ENCODE measurements around the gene FIGNL1.

Gene FIGNL1

DNA sequence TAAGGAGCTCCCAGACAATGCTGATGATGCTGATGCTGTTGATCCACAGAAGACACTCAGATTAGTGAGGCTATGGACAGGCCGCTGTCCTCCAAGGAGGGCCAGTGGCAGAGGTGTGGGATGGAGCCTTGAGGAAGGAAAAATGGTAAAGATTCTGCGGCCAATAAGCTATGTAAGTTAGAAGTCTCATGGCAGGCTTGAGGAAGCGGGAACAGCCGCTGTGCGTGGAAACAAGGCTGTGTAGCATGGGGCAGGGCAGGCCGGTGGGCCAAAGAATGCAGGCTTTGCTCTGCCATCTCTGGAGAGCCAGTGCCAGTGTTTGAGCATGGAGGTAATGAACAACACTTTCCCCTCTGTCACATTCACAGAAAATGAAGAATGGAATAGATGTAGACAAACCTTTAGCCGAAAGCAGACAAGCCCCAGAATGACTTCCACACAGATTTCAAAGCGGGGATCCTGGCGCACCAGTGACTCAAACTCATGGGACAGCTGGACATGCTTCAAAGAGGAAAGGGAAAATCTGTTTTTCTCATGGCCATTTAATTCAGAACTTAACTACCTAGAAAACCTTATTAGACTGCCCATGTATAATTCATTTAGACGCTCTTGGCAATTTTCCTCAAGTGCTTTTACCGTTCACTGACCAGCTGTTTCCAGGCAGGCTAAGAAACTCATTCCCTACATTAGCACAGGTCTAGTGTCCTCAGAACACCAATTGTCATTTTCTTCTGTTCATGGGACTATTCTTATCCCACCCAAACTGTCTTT lies 16.9 kb upstream of the FIGNL1 start:
- no peaks in the 10 kb centered on the region for H3K9me3 ChIP-seq (ENCODE audit: low read length)
- no peaks in the 10 kb centered on the region for H4K20me1 ChIP-seq (ENCODE audit: insufficient read depth, low read length)
- H3K4me1 ChIP-seq (ENCODE audit: insufficient read depth, low read length, severe bottlenecking) = peaks cover 10% of the 10 kb centered on the region
- 0 out of 2 replicates have a peak, but pooled peaks cover 3% of the 10 kb centered on the region for H3K27me3 ChIP-seq (ENCODE audit: insufficient read depth, low read length)
- no peak overlapping the region for H3K27ac ChIP-seq (ENCODE audit: low read depth, low read length, poor library complexity, severe bottlenecking)
- H3K9me2 ChIP-seq (ENCODE audit: low read depth, low read length) = no peaks in the 10 kb centered on the region
- H3K9ac ChIP-seq (ENCODE audit: low read length) = no peak overlapping the region
- no peaks in the 10 kb centered on the region for H3F3A ChIP-seq (ENCODE audit: insufficient read depth, low read length)
- H2AFZ ChIP-seq (ENCODE audit: low read length) = no peak overlapping the region
- H3K36me3 ChIP-seq (ENCODE audit: insufficient read depth, low read length) = no peaks in the 10 kb centered on the region
- TF ChIP-seq, protein P1, sequence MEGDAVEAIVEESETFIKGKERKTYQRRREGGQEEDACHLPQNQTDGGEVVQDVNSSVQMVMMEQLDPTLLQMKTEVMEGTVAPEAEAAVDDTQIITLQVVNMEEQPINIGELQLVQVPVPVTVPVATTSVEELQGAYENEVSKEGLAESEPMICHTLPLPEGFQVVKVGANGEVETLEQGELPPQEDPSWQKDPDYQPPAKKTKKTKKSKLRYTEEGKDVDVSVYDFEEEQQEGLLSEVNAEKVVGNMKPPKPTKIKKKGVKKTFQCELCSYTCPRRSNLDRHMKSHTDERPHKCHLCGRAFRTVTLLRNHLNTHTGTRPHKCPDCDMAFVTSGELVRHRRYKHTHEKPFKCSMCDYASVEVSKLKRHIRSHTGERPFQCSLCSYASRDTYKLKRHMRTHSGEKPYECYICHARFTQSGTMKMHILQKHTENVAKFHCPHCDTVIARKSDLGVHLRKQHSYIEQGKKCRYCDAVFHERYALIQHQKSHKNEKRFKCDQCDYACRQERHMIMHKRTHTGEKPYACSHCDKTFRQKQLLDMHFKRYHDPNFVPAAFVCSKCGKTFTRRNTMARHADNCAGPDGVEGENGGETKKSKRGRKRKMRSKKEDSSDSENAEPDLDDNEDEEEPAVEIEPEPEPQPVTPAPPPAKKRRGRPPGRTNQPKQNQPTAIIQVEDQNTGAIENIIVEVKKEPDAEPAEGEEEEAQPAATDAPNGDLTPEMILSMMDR (IDR thresholded peaks at IDR 0.05; ENCODE audit: low read length) = 0 out of 2 replicates have a peak, but pooled peaks have one; percentile 2
- no peak for TF ChIP-seq EZH2 (IDR thresholded peaks at IDR 0.05; ENCODE audit: borderline replicate concordance, low read length)
- no peaks in the 10 kb centered on the region for H3K79me2 ChIP-seq (ENCODE audit: insufficient read depth, low read length)
- no peak overlapping the region for H3K4me3 ChIP-seq (ENCODE audit: low read depth, low read length, poor library complexity, severe bottlenecking)
- no peak overlapping the region for H3K4me2 ChIP-seq (ENCODE audit: low read length)

GRCh38 chr7:50463035-50463434 lies 12.9 kb upstream of the FIGNL1 start:
- H3K9me3 ChIP-seq (ENCODE audit: low read length) = no peaks in the 10 kb centered on the region
- H3K79me2 ChIP-seq (ENCODE audit: insufficient read depth, low read length) = no peaks in the 10 kb centered on the region
- no peaks in the 10 kb centered on the region for H3F3A ChIP-seq (ENCODE audit: insufficient read depth, low read length)
- no peak overlapping the region for H3K9ac ChIP-seq (ENCODE audit: low read length)
- H3K36me3 ChIP-seq (ENCODE audit: insufficient read depth, low read length) = no peaks in the 10 kb centered on the region
- peaks cover 6% of the 10 kb centered on the region for H3K4me1 ChIP-seq (ENCODE audit: insufficient read depth, low read length, severe bottlenecking)
- no peaks in the 10 kb centered on the region for H4K20me1 ChIP-seq (ENCODE audit: insufficient read depth, low read length)
- H3K27ac ChIP-seq (ENCODE audit: low read depth, low read length, poor library complexity, severe bottlenecking) = no peak overlapping the region
- H2AFZ ChIP-seq (ENCODE audit: low read length) = no peak overlapping the region
- no peak overlapping the region for H3K4me3 ChIP-seq (ENCODE audit: low read depth, low read length, poor library complexity, severe bottlenecking)
- H3K4me2 ChIP-seq (ENCODE audit: low read length) = no peak overlapping the region
- H3K27me3 ChIP-seq (ENCODE audit: insufficient read depth, low read length) = no peaks in the 10 kb centered on the region
- no peaks in the 10 kb centered on the region for H3K9me2 ChIP-seq (ENCODE audit: low read depth, low read length)
- TF ChIP-seq EZH2 (IDR thresholded peaks at IDR 0.05; ENCODE audit: borderline replicate concordance, low read length) = no peak
- TF ChIP-seq, protein P1 (IDR thresholded peaks at IDR 0.05; ENCODE audit: low read length) = no peak

GRCh38 chr7:50462361-50462760 lies 12.2 kb upstream of the FIGNL1 start:
- no peaks in the 10 kb centered on the region for H3K27me3 ChIP-seq (ENCODE audit: insufficient read depth, low read length)
- TF ChIP-seq, protein P1 (IDR thresholded peaks at IDR 0.05; ENCODE audit: low read length) = no peak
- no peak for TF ChIP-seq EZH2 (IDR thresholded peaks at IDR 0.05; ENCODE audit: borderline replicate concordance, low read length)
- H3K9ac ChIP-seq (ENCODE audit: low read length) = no peak overlapping the region
- H3K4me3 ChIP-seq (ENCODE audit: low read depth, low read length, poor library complexity, severe bottlenecking) = no peak overlapping the region
- no peaks in the 10 kb centered on the region for H3K9me2 ChIP-seq (ENCODE audit: low read depth, low read length)
- H3K36me3 ChIP-seq (ENCODE audit: insufficient read depth, low read length) = no peaks in the 10 kb centered on the region
- no peak overlapping the region for H2AFZ ChIP-seq (ENCODE audit: low read length)
- H3K4me1 ChIP-seq (ENCODE audit: insufficient read depth, low read length, severe bottlenecking) = no peaks in the 10 kb centered on the region
- H3F3A ChIP-seq (ENCODE audit: insufficient read depth, low read length) = no peaks in the 10 kb centered on the region
- H3K79me2 ChIP-seq (ENCODE audit: insufficient read depth, low read length) = no peaks in the 10 kb centered on the region
- no peak overlapping the region for H3K27ac ChIP-seq (ENCODE audit: low read depth, low read length, poor library complexity, severe bottlenecking)
- H3K4me2 ChIP-seq (ENCODE audit: low read length) = no peak overlapping the region
- H4K20me1 ChIP-seq (ENCODE audit: insufficient read depth, low read length) = no peaks in the 10 kb centered on the region
- no peaks in the 10 kb centered on the region for H3K9me3 ChIP-seq (ENCODE audit: low read length)
